GM18520 (cell line): ENCODE measurements around the gene ALDH1B1.

ENCODE experiments used
- ATAC-seq: cut with Tn5 transposase; IDR thresholded peaks from one replicate; pipeline ENCODE4 v1.9.1; 2021; ENCODE audit not compliant: unreplicated experiment

Gene ALDH1B1

GRCh38 chr9:38392235-38393127 lies at the start of gene ALDH1B1:
Gene ALDH1B1, plus strand, starts transcription at chr9:38392702. Its CDS starts 3,047 bp downstream, at chr9:38395749.
- peak; percentile 97 for ATAC-seq

- no peak for ATAC-seq
These were observed 49.5 kb upstream of the ALDH1B1 start for GRCh38 chr9:38343037-38343436.

- ATAC-seq, result no peak
These were observed 49.0 kb upstream of the ALDH1B1 start for GRCh38 chr9:38343552-38343951.

GRCh38 chr9:38344566-38345324 lies 47.8 kb upstream of the ALDH1B1 start:
- ATAC-seq, result no peak

GRCh38 chr9:38345851-38346755 lies 46.4 kb upstream of the ALDH1B1 start:
- ATAC-seq, result no peak

- no peak for ATAC-seq
These were observed 45.7 kb upstream of the ALDH1B1 start for GRCh38 chr9:38346811-38347210.

- ATAC-seq, result no peak
These were observed 45.2 kb upstream of the ALDH1B1 start for GRCh38 chr9:38347271-38347671.

GRCh38 chr9:38347946-38348345 lies 44.6 kb upstream of the ALDH1B1 start:
- no peak for ATAC-seq

GRCh38 chr9:38350529-38350928 lies 42.0 kb upstream of the ALDH1B1 start:
- no peak for ATAC-seq

GRCh38 chr9:38352530-38353328 lies 39.8 kb upstream of the ALDH1B1 start:
- ATAC-seq, result no peak

GRCh38 chr9:38355115-38355514 lies 37.4 kb upstream of the ALDH1B1 start:
- no peak for ATAC-seq

GRCh38 chr9:38355517-38356120 lies 36.9 kb upstream of the ALDH1B1 start:
- ATAC-seq, result no peak

GRCh38 chr9:38356851-38357250 lies 35.7 kb upstream of the ALDH1B1 start:
- no peak for ATAC-seq

- ATAC-seq, result no peak
These were observed 35.0 kb upstream of the ALDH1B1 start for GRCh38 chr9:38357350-38358114.

GRCh38 chr9:38358390-38359296 lies 33.9 kb upstream of the ALDH1B1 start:
- ATAC-seq, result no peak

GRCh38 chr9:38359297-38359653 lies 33.2 kb upstream of the ALDH1B1 start:
- no peak for ATAC-seq

GRCh38 chr9:38359689-38360385 lies 32.7 kb upstream of the ALDH1B1 start:
- no peak for ATAC-seq
